K562 (cell line): ENCODE measurements around the gene LMNTD2. TPM values are rescaled to one million over a fixed set of nuclear protein-coding genes. Genes with fewer than 3 reads are reported as not detected.

ENCODE experiments used
- ERF ChIP-seq: fragments of 450-650 bp; formaldehyde crosslinking; IDR thresholded peaks from 2 replicates; pipeline ENCODE4 v1.4.0; 2020; ENCODE audit warnings: mild to moderate bottlenecking, mixed read lengths
- FOXA1 ChIP-seq: fragments of 450-650 bp; IDR thresholded peaks from 2 replicates; pipeline ENCODE4 v1.6.1; 2016; ENCODE audit warnings: mild to moderate bottlenecking, borderline replicate concordance
- MXD1 ChIP-seq: fragments of 250-450 bp; sonication (Bioruptor Pico); IDR thresholded peaks from 2 replicates; pipeline ENCODE4 v1.8.0; 2021; ENCODE audit warnings: borderline replicate concordance, mild to moderate bottlenecking, moderate library complexity; ENCODE audit not compliant: poor library complexity, severe bottlenecking
- POLR2G ChIP-seq: fragments of 200-400 bp; formaldehyde crosslinking; IDR thresholded peaks from 2 replicates; pipeline ENCODE4 v1.6.1; 2017; ENCODE audit warnings: low read depth, mild to moderate bottlenecking, antibody characterized with exemption, low read length, moderate library complexity
- SAFB2 ChIP-seq: fragments of 200-400 bp; formaldehyde crosslinking; IDR thresholded peaks from 2 replicates; pipeline ENCODE4 v1.6.1; 2018; ENCODE audit warnings: borderline replicate concordance, low read length, low read depth, moderate library complexity; ENCODE audit not compliant: severe bottlenecking
- USF2 ChIP-seq: sonication (generic); formaldehyde crosslinking; IDR thresholded peaks from 2 replicates; pipeline ENCODE4 v1.5.0; 2020; ENCODE audit warnings: missing genetic modification reagents
- XRCC5 ChIP-seq: fragments of 200-400 bp; formaldehyde crosslinking; IDR thresholded peaks from 2 replicates; pipeline ENCODE4 v1.6.1; 2017; ENCODE audit warnings: low read depth, mild to moderate bottlenecking, low read length
- ZBTB40 ChIP-seq, 2 experiments: fragments of 450-650 bp in 1 of 2; sonication (generic) in 1 of 2; formaldehyde crosslinking in 1 of 2; IDR thresholded peaks; 2 replicates each; pipeline versions ENCODE4 v1.7.1 to v1.9.0; 2016 to 2022; ENCODE audit warnings: inconsistent platforms in 1 of 2, mild to moderate bottlenecking in 1 of 2, missing genetic modification reagents in 1 of 2
- ZBTB7A ChIP-seq: IDR thresholded peaks from 2 replicates; pipeline ENCODE4 v1.6.1; 2011; ENCODE audit warnings: low read depth, mild to moderate bottlenecking, low read length, moderate library complexity, borderline replicate concordance; ENCODE audit not compliant: control insufficient read depth
- ZFX ChIP-seq: sonication (generic); formaldehyde crosslinking; IDR thresholded peaks from 2 replicates; pipeline ENCODE4 v1.8.0; 2022; ENCODE audit warnings: mild to moderate bottlenecking, missing genetic modification reagents, moderate library complexity
- ZHX1 ChIP-seq: fragments of 150-350 bp; conservative IDR thresholded peaks from 2 replicates; pipeline ENCODE4 v1.6.1; 2014; ENCODE audit warnings: low read length
- ZNF253 ChIP-seq: fragments of 250-450 bp; sonication (Bioruptor Pico); conservative IDR thresholded peaks from 2 replicates; pipeline ENCODE4 v1.6.1; 2021; ENCODE audit warnings: mild to moderate bottlenecking
- polyA plus RNA-seq, 8 experiments: library from polyadenylated mRNA; depleted of rRNA in 4 of 8; stranded (reverse) in 5 of 8; unstranded in 3 of 8; fragments of >200 nt; fragmentation: Nextera tagmentation in 2 of 8; fragmentation: Illumina TruSeq in 1 of 8; extraction: Ambion mirVana in 2 of 8; extraction: Trizol in 1 of 8; gene quantifications; 2 replicates each; pipeline versions ENCODE4 v1.2.1 to v1.2.3, GENCODE V29; 2011 to 2014; ENCODE audit warnings: inconsistent platforms in 1 of 8, missing spikeins in 1 of 8
- total RNA-seq, 7 experiments: library from RNA; depleted of rRNA in 6 of 7; stranded (reverse); fragments of >200 nt in 6 of 7; fragmentation: Illumina TruSeq in 2 of 7; extraction: Trizol in 2 of 7; gene quantifications; 2 replicates each; pipeline versions ENCODE4 v1.2.1 to v1.2.3, GENCODE V29; 2011 to 2021; ENCODE audit warnings: low replicate concordance in 1 of 7

The LMNTD2 gene
- total and polyA plus RNA-seq, 9 of the 15 experiments (the other 6 are each of a cell fraction or from before 2014, with no cell fraction given): 0.48 to 4.2 (median 1.5) TPM; not detected in 3

GRCh38 chr11:551596-551995 lies 8.9 kb downstream of the LMNTD2 start (continued):
- TF ChIP-seq ERF (CRISPR knock-in tag): no peak
- no peak for TF ChIP-seq SAFB2
- 0 out of 2 replicates have a peak, but pooled peaks have one; percentile 25 for TF ChIP-seq POLR2G
- no peak for TF ChIP-seq MXD1 (CRISPR knock-in tag)
- TF ChIP-seq ZBTB40 (IDR thresholded peaks at IDR 0.05): no peak
- no peak for TF ChIP-seq ZBTB40 (CRISPR knock-in tag; IDR thresholded peaks at IDR 0.05)
- no peak for TF ChIP-seq ZHX1
- TF ChIP-seq ZBTB7A: 0 out of 2 replicates have a peak, but pooled peaks have one; percentile 56
- no peak for TF ChIP-seq FOXA1
- TF ChIP-seq ZFX: peak; percentile 51; the same call in 1 of the 2 replicates
- TF ChIP-seq XRCC5: no peak
- TF ChIP-seq ZNF253 (CRISPR knock-in tag): no peak
- TF ChIP-seq USF2 (CRISPR knock-in tag): no peak
